Measurements from ENCODE around the gene TPSAB1.
"Not testable (repeated sequence)": the region's sequence is repeated elsewhere in the genome, so short reads cannot be mapped to it uniquely, and the experiment has no call there.

The TPSAB1 gene

GRCh38 chr16:1240436-1240835 lies at the start of gene TPSAB1:
Gene TPSAB1 (plus strand): TSS chr16:1240705. CDS start chr16:1240939, 234 bp downstream.
- DNase-seq (ENCODE audit: insufficient read length, low spot score); FAIRE-seq: not testable (repeated sequence)

- FAIRE-seq, result not testable (repeated sequence)
Measured at GRCh38 chr16:1190789-1191188, 49.7 kb upstream of the TPSAB1 start.

GRCh38 chr16:1192384-1193073 lies 48.0 kb upstream of the TPSAB1 start:
- DNase-seq (ENCODE audit: insufficient read length, low spot score), result no peak
- FAIRE-seq, result no peak
- TF ChIP-seq POLR2A (IDR thresholded peaks at IDR 0.05; ENCODE audit: low read depth, low read length), result no peak

More at GRCh38 chr16:1190789-1191188, 49.7 kb upstream of the TPSAB1 start:
- not testable (repeated sequence) for DNase-seq (ENCODE audit: insufficient read length, low spot score)

GRCh38 chr16:1193143-1193824 lies 47.2 kb upstream of the TPSAB1 start:
- DNase-seq (ENCODE audit: insufficient read length, low spot score) (no peak), FAIRE-seq (no peak)
- no peak for TF ChIP-seq POLR2A (IDR thresholded peaks at IDR 0.05; ENCODE audit: low read depth, low read length)

GRCh38 chr16:1193825-1194581 lies 46.5 kb upstream of the TPSAB1 start:
- no peak for FAIRE-seq
- no peak for TF ChIP-seq POLR2A (IDR thresholded peaks at IDR 0.05; ENCODE audit: low read depth, low read length)
- DNase-seq (ENCODE audit: insufficient read length, low spot score), result no peak

GRCh38 chr16:1194665-1195392 lies 45.7 kb upstream of the TPSAB1 start:
- no peak for FAIRE-seq
- TF ChIP-seq POLR2A (IDR thresholded peaks at IDR 0.05; ENCODE audit: low read depth, low read length), result no peak
- DNase-seq (ENCODE audit: insufficient read length, low spot score), result no peak

GRCh38 chr16:1195393-1195666 lies 45.2 kb upstream of the TPSAB1 start:
- TF ChIP-seq POLR2A (IDR thresholded peaks at IDR 0.05; ENCODE audit: low read depth, low read length), result no peak
- no peak for FAIRE-seq

GRCh38 chr16:1196494-1196893 lies 44.0 kb upstream of the TPSAB1 start:
- no peak for TF ChIP-seq POLR2A (IDR thresholded peaks at IDR 0.05; ENCODE audit: low read depth, low read length)
- FAIRE-seq (no peak), DNase-seq (ENCODE audit: insufficient read length, low spot score) (no peak)

More at GRCh38 chr16:1195393-1195666, 45.2 kb upstream of the TPSAB1 start:
- no peak for DNase-seq (ENCODE audit: insufficient read length, low spot score)

- no peak for DNase-seq (ENCODE audit: insufficient read length, low spot score)
- TF ChIP-seq POLR2A (IDR thresholded peaks at IDR 0.05; ENCODE audit: low read depth, low read length), result no peak
- no peak for FAIRE-seq
Measured at GRCh38 chr16:1197237-1197866, 43.2 kb upstream of the TPSAB1 start.

- FAIRE-seq, result no peak
- no peak for DNase-seq (ENCODE audit: insufficient read length, low spot score)
- no peak for TF ChIP-seq POLR2A (IDR thresholded peaks at IDR 0.05; ENCODE audit: low read depth, low read length)
Measured at GRCh38 chr16:1198194-1198593, 42.3 kb upstream of the TPSAB1 start.

GRCh38 chr16:1198671-1199346 lies 41.7 kb upstream of the TPSAB1 start:
- not testable (repeated sequence) for DNase-seq (ENCODE audit: insufficient read length, low spot score); FAIRE-seq

- DNase-seq (ENCODE audit: insufficient read length, low spot score), result no peak
- TF ChIP-seq POLR2A (IDR thresholded peaks at IDR 0.05; ENCODE audit: low read depth, low read length), result no peak
Measured at GRCh38 chr16:1199347-1200013, 41.0 kb upstream of the TPSAB1 start.

More at GRCh38 chr16:1199347-1200013, 41.0 kb upstream of the TPSAB1 start:
- no peak for FAIRE-seq
